WTC11 (cell line): ENCODE data around the gene AURKA. TPM values are rescaled to one million over a fixed set of nuclear protein-coding genes. Genes with fewer than 3 reads are reported as not detected.
A peak's percentile ranks its signal among the peaks of the same experiment; 100 is the strongest.

Source experiments
- ATAC-seq: fragments of 200-7000 bp; cut with Tn5 transposase; 2 replicates; pipeline ENCODE4 v1.10.0; 2021; ENCODE audit warnings: mild to moderate bottlenecking, moderate library complexity
- CTCF ChIA-PET: fragments of 300-600 bp; sonication (Branson Sonifier 250); formaldehyde crosslinking; loops from one replicate; lab custom pipeline; 2021; ENCODE audit warnings: antibody characterized with exemption; lab: Charles Lee
- POLR2A ChIA-PET: fragments of 350-600 bp; sonication (Branson Sonifier 250); formaldehyde crosslinking; loops from one replicate; lab custom pipeline; 2021; ENCODE audit warnings: antibody characterized with exemption; lab: Charles Lee
- DNase-seq: peaks from one replicate; pipeline ENCODE4 v3.0.0; 2021; ENCODE audit warnings: low spot score
- H3K27ac Mint-ChIP-seq: 2 replicates; pipeline ENCODE4 v1.8.0; 2021; ENCODE audit warnings: mixed read lengths
- H3K27me3 Mint-ChIP-seq: 2 replicates; pipeline ENCODE4 v1.8.0; 2021; ENCODE audit warnings: low read depth, mild to moderate bottlenecking, moderate library complexity, mixed read lengths
- H3K36me3 Mint-ChIP-seq: 2 replicates; pipeline ENCODE4 v1.8.0; 2021; ENCODE audit warnings: mixed read lengths
- H3K4me1 Mint-ChIP-seq: 2 replicates; pipeline ENCODE4 v1.8.0; 2022; ENCODE audit warnings: mixed read lengths
- H3K4me3 Mint-ChIP-seq: 2 replicates; pipeline ENCODE4 v1.8.0; 2021; ENCODE audit warnings: mild to moderate bottlenecking, moderate library complexity, mixed read lengths
- H3K9me3 Mint-ChIP-seq: 2 replicates; pipeline ENCODE4 v1.8.0; 2021; ENCODE audit warnings: mixed read lengths
- ATF3 ChIP-seq: sonication (generic); formaldehyde crosslinking; conservative IDR thresholded peaks from 2 replicates; pipeline ENCODE4 v1.8.1; 2022; ENCODE audit warnings: mild to moderate bottlenecking, missing genetic modification reagents
- ATF6 ChIP-seq: sonication (generic); formaldehyde crosslinking; IDR thresholded peaks from 2 replicates; pipeline ENCODE4 v1.8.1; 2023; ENCODE audit warnings: mild to moderate bottlenecking, missing genetic modification reagents
- CREM ChIP-seq: sonication (generic); formaldehyde crosslinking; IDR thresholded peaks from 2 replicates; pipeline ENCODE4 v1.8.1; 2022; ENCODE audit warnings: mild to moderate bottlenecking, missing genetic modification reagents, moderate library complexity
- ERG ChIP-seq: fragments of 250-450 bp; sonication (Bioruptor Pico); IDR thresholded peaks from 2 replicates; pipeline ENCODE4 v1.8.0; 2021; ENCODE audit warnings: mild to moderate bottlenecking
- FOXP1 ChIP-seq: sonication (generic); formaldehyde crosslinking; IDR thresholded peaks from 2 replicates; pipeline ENCODE4 v1.8.0; 2022; ENCODE audit warnings: missing genetic modification reagents, mild to moderate bottlenecking, moderate library complexity, borderline replicate concordance
- GABPB1 ChIP-seq: sonication (generic); formaldehyde crosslinking; IDR thresholded peaks from 2 replicates; pipeline ENCODE4 v1.8.1; 2023; ENCODE audit warnings: mild to moderate bottlenecking, missing genetic modification reagents
- GRHL2 ChIP-seq: fragments of 250-450 bp; sonication (Bioruptor Pico); IDR thresholded peaks from 2 replicates; pipeline ENCODE4 v1.8.0; 2022; ENCODE audit warnings: mild to moderate bottlenecking, moderate library complexity; ENCODE audit not compliant: insufficient replicate concordance, severe bottlenecking
- MXD4 ChIP-seq: fragments of 250-450 bp; sonication (Bioruptor Pico); IDR thresholded peaks from 2 replicates; pipeline ENCODE4 v1.8.0; 2021; ENCODE audit warnings: mild to moderate bottlenecking, moderate library complexity, borderline replicate concordance
- NR1H2 ChIP-seq: sonication (generic); formaldehyde crosslinking; IDR thresholded peaks from 2 replicates; pipeline ENCODE4 v1.9.0; 2021; ENCODE audit warnings: mild to moderate bottlenecking, moderate library complexity, missing genetic modification reagents
- NR2C2 ChIP-seq: sonication (generic); formaldehyde crosslinking; IDR thresholded peaks from 2 replicates; pipeline ENCODE4 v1.8.0; 2022; ENCODE audit warnings: mild to moderate bottlenecking, missing genetic modification reagents
- RELA ChIP-seq: sonication (generic); formaldehyde crosslinking; IDR thresholded peaks from 2 replicates; pipeline ENCODE4 v1.8.1; 2022; ENCODE audit warnings: missing genetic modification reagents, mild to moderate bottlenecking, borderline replicate concordance
- RORB ChIP-seq: fragments of 250-450 bp; sonication (Bioruptor Pico); IDR thresholded peaks from 2 replicates; pipeline ENCODE4 v1.9.0; 2021; ENCODE audit warnings: mild to moderate bottlenecking
- SOX15 ChIP-seq: fragments of 250-450 bp; sonication (Bioruptor Pico); IDR thresholded peaks from 2 replicates; pipeline ENCODE4 v1.9.0; 2021; ENCODE audit warnings: mild to moderate bottlenecking
- SP1 ChIP-seq: sonication (generic); formaldehyde crosslinking; conservative IDR thresholded peaks from 2 replicates; pipeline ENCODE4 v1.8.1; 2022; ENCODE audit warnings: missing genetic modification reagents
- TP53 ChIP-seq: sonication (generic); formaldehyde crosslinking; IDR thresholded peaks from 2 replicates; pipeline ENCODE4 v1.8.1; 2023; ENCODE audit warnings: mild to moderate bottlenecking, missing genetic modification reagents
- ZNF138 ChIP-seq: sonication (generic); formaldehyde crosslinking; conservative IDR thresholded peaks from 2 replicates; pipeline ENCODE4 v1.8.1; 2022; ENCODE audit warnings: mild to moderate bottlenecking, moderate library complexity, missing genetic modification reagents
- ZNF219 ChIP-seq: sonication (generic); formaldehyde crosslinking; IDR thresholded peaks from 2 replicates; pipeline ENCODE4 v1.8.0; 2023; ENCODE audit warnings: missing genetic modification reagents, mild to moderate bottlenecking, borderline replicate concordance
- ZNF263 ChIP-seq: sonication (generic); formaldehyde crosslinking; IDR thresholded peaks from 2 replicates; pipeline ENCODE4 v1.8.1; 2022; ENCODE audit warnings: low read depth, mild to moderate bottlenecking, moderate library complexity, missing genetic modification reagents
- ZNF423 ChIP-seq: fragments of 250-450 bp; sonication (Bioruptor Pico); IDR thresholded peaks from 2 replicates; pipeline ENCODE4 v2.1.2; 2022; ENCODE audit warnings: mild to moderate bottlenecking, moderate library complexity
- ZNF671 ChIP-seq: fragments of 250-450 bp; sonication (Bioruptor Pico); IDR thresholded peaks from 2 replicates; pipeline ENCODE4 v1.8.0; 2021; ENCODE audit warnings: mild to moderate bottlenecking
- total RNA-seq: library from RNA; stranded (reverse); gene quantifications from 3 replicates; pipeline ENCODE4 v1.2.3, GENCODE V29; 2021
- TF ChIP-seq, protein P1 (sequence below): fragments of 200-600 bp; IDR thresholded peaks from 2 replicates; pipeline ENCODE4 v1.8.0; 2022; ENCODE audit warnings: antibody characterized with exemption
- TF ChIP-seq, protein P2 (sequence below): sonication (generic); formaldehyde crosslinking; IDR thresholded peaks from 2 replicates; pipeline ENCODE4 v1.8.1; 2023; ENCODE audit warnings: mild to moderate bottlenecking, missing genetic modification reagents, moderate library complexity
- TF ChIP-seq, protein P3 (sequence below): sonication (generic); formaldehyde crosslinking; IDR thresholded peaks from 2 replicates; pipeline ENCODE4 v1.8.1; 2023; ENCODE audit warnings: mild to moderate bottlenecking, moderate library complexity, missing genetic modification reagents

Gene AURKA
- total RNA-seq, 1 experiment from 2014 or later, result 103 TPM

DNA sequence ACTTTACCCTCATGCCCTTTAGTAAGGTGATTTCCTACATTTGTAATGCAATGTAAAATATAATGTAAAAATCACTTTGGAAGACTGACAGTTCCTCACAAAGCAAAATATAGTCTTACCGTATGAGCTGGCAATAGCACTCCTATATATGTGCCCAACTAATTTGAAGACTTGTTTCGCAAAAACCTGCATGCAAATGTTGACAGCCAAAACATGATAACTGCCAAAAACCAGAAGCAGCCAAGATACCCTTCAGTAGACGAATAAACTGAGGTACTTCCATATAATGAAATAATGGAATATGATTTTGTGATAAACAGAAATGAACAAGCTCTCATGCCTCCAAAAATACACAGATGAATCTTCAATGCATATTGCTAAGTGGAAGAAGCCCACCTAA, 13.6 kb downstream of the AURKA start (continued):
- TF ChIP-seq RELA (no peak), TP53 (CRISPR knock-in tag) (no peak)

DNA sequence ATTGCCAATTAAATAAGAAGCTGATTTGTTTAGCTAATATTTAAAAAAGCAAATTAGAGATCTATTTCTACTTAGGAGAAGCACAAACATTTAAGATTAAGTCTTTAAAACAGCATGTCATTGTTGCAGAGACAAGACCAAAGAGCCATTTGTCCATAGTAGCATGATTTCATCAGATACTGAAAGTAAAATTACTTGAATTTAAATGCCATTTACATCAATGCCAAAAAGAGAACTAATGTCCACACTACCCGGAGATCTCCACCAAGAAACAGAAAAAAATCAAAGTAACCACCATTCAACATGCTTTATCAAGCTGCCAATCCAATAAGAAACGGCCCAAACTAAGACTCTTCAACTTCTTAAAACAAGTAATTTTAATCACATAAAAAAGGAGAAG, 15.7 kb downstream of the AURKA start:
- ChIA-PET POLR2A (no interaction called here), CTCF (no interaction called here)
- peaks cover 79% of the 10 kb centered on the region for H3K36me3 Mint-ChIP-seq
- DNase-seq (no peak), ATAC-seq (no peak)
- no peaks in the 10 kb centered on the region for H3K9me3 Mint-ChIP-seq
- H3K27me3 Mint-ChIP-seq, result no peaks in the 10 kb centered on the region
- no peak overlapping the region for H3K27ac Mint-ChIP-seq
- no peak overlapping the region for H3K4me3 Mint-ChIP-seq
- no peaks in the 10 kb centered on the region for H3K4me1 Mint-ChIP-seq
- no peak for TF ChIP-seq ZNF263 (CRISPR knock-in tag)

DNA sequence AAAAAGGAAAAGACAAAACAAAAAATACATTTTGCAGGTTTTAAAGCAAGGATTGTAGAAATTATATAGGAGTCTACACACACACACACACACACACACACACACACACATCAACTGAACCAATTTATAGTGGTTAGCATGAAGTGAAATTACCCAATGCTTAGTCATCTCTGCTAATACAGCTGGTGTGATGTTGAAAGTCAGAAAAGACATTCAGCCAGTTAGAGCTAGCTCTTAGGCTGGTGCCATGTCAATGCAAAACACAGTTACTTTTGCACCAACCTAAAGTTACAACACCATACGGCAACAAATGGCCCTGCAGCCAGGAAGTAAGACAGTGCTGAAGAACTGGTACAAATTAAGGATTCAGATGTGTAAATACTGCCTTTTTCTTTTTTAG, 18.1 kb downstream of the AURKA start:
- H3K4me3 Mint-ChIP-seq, result no peak overlapping the region
- ChIA-PET POLR2A (no interaction called here), CTCF (no interaction called here)
- ATAC-seq (no peak), DNase-seq (no peak)
- no peaks in the 10 kb centered on the region for H3K27me3 Mint-ChIP-seq
- no peak overlapping the region for H3K27ac Mint-ChIP-seq
- TF ChIP-seq RELA, result no peak
- TF ChIP-seq FOXP1, result no peak
- TF ChIP-seq, protein P1, sequence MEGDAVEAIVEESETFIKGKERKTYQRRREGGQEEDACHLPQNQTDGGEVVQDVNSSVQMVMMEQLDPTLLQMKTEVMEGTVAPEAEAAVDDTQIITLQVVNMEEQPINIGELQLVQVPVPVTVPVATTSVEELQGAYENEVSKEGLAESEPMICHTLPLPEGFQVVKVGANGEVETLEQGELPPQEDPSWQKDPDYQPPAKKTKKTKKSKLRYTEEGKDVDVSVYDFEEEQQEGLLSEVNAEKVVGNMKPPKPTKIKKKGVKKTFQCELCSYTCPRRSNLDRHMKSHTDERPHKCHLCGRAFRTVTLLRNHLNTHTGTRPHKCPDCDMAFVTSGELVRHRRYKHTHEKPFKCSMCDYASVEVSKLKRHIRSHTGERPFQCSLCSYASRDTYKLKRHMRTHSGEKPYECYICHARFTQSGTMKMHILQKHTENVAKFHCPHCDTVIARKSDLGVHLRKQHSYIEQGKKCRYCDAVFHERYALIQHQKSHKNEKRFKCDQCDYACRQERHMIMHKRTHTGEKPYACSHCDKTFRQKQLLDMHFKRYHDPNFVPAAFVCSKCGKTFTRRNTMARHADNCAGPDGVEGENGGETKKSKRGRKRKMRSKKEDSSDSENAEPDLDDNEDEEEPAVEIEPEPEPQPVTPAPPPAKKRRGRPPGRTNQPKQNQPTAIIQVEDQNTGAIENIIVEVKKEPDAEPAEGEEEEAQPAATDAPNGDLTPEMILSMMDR, result no peak
- peak; percentile 52 for TF ChIP-seq GABPB1 (CRISPR knock-in tag)
- TF ChIP-seq GRHL2 (CRISPR knock-in tag), result no peak
- no peaks in the 10 kb centered on the region for H3K9me3 Mint-ChIP-seq
- no peaks in the 10 kb centered on the region for H3K4me1 Mint-ChIP-seq
- peaks cover 82% of the 10 kb centered on the region for H3K36me3 Mint-ChIP-seq

- CTCF ChIA-PET, result no interaction called here
- Mint-ChIP-seq H3K9me3 (no peaks in the 10 kb centered on the region), H3K4me3 (no peak overlapping the region)
- no peak for TF ChIP-seq ATF6 (CRISPR knock-in tag)
- no peak for TF ChIP-seq ZNF423 (CRISPR knock-in tag)
- TF ChIP-seq ZNF138 (CRISPR knock-in tag), result no peak
- TF ChIP-seq GABPB1 (CRISPR knock-in tag), result no peak
- TF ChIP-seq SOX15 (CRISPR knock-in tag), result no peak
- TF ChIP-seq NR2C2 (CRISPR knock-in tag), result no peak
- TF ChIP-seq, protein P2, sequence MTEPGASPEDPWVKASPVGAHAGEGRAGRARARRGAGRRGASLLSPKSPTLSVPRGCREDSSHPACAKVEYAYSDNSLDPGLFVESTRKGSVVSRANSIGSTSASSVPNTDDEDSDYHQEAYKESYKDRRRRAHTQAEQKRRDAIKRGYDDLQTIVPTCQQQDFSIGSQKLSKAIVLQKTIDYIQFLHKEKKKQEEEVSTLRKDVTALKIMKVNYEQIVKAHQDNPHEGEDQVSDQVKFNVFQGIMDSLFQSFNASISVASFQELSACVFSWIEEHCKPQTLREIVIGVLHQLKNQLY (CRISPR knock-in tag), result no peak
- TF ChIP-seq, protein P3, sequence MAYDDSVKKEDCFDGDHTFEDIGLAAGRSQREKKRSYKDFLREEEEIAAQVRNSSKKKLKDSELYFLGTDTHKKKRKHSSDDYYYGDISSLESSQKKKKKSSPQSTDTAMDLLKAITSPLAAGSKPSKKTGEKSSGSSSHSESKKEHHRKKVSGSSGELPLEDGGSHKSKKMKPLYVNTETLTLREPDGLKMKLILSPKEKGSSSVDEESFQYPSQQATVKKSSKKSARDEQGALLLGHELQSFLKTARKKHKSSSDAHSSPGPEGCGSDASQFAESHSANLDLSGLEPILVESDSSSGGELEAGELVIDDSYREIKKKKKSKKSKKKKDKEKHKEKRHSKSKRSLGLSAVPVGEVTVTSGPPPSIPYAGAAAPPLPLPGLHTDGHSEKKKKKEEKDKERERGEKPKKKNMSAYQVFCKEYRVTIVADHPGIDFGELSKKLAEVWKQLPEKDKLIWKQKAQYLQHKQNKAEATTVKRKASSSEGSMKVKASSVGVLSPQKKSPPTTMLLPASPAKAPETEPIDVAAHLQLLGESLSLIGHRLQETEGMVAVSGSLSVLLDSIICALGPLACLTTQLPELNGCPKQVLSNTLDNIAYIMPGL (CRISPR knock-in tag), result no peak
- TF ChIP-seq RELA, result no peak
- no peak for TF ChIP-seq RORB
- TF ChIP-seq MXD4 (CRISPR knock-in tag), result no peak
- no peak for TF ChIP-seq SP1 (CRISPR knock-in tag)
- TF ChIP-seq ATF3 (CRISPR knock-in tag), result no peak
- TF ChIP-seq CREM, result no peak
- no peak for TF ChIP-seq NR1H2 (CRISPR knock-in tag)
- TF ChIP-seq ZNF671 (CRISPR knock-in tag), result no peak
- no peak for TF ChIP-seq ERG (CRISPR knock-in tag)
- no peak for TF ChIP-seq ZNF219
These were observed 19.2 kb downstream of the AURKA start for GRCh38 chr20:56372850-56373249.

More at GRCh38 chr20:56372850-56373249, 19.2 kb downstream of the AURKA start:
- DNase-seq, result no peak
- Mint-ChIP-seq H3K36me3 (peaks cover 71% of the 10 kb centered on the region), H3K4me1 (no peaks in the 10 kb centered on the region), H3K27me3 (no peaks in the 10 kb centered on the region), H3K27ac (no peak overlapping the region)
- POLR2A ChIA-PET, result interaction anchor here (0.8 kb wide), 1 partner anchor 19 kb away, joined by 3 read pairs; the partner anchor contains the start of gene AURKA
- no peak for ATAC-seq
